Measurements from ENCODE around the gene MSRB1.
A peak's percentile ranks its signal among the peaks of the same experiment; 100 is the strongest.

The MSRB1 gene

DNA sequence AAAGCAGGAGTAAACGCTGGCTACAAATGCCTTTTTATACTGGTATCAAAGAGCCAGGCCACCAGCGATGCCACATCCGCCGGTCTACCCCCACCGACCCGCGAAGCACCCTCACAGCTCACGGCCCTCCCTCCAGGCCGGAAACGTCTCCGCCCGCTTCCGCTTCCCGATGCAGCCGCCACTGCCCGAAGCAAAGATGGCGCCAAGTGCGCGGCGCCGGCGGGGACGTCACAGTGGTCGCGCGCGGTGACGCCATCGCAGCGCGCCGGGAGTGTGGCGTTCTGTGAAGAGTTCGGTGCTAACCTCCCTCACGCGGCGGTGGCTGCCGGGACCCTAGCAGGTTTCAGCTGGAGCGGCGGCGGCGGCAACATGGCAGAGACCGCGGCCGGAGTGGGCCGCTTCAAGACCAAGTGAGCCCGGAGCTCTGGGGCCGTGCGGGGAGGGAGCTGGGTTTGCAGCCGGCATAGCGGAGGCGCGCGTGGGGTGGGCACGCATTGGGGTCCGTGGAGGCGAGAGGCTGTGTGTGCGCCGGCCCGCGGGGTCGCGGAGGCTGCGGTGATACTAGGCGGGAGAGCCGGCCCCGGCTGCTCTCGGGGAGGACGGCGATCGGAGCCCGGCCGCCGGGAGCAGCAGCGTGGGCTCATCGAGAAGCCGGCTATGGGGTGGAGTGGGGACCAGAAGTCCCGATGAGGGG, 28.9 kb upstream of the MSRB1 start, which contains the start of gene TBL3:
TBL3 (plus strand) TSS at position 258 of the 694 bp plus-strand sequence; CDS start at position 370, 112 bp downstream.
- peaks cover 32% of the 10 kb centered on the region for H3K36me3 ChIP-seq

DNA sequence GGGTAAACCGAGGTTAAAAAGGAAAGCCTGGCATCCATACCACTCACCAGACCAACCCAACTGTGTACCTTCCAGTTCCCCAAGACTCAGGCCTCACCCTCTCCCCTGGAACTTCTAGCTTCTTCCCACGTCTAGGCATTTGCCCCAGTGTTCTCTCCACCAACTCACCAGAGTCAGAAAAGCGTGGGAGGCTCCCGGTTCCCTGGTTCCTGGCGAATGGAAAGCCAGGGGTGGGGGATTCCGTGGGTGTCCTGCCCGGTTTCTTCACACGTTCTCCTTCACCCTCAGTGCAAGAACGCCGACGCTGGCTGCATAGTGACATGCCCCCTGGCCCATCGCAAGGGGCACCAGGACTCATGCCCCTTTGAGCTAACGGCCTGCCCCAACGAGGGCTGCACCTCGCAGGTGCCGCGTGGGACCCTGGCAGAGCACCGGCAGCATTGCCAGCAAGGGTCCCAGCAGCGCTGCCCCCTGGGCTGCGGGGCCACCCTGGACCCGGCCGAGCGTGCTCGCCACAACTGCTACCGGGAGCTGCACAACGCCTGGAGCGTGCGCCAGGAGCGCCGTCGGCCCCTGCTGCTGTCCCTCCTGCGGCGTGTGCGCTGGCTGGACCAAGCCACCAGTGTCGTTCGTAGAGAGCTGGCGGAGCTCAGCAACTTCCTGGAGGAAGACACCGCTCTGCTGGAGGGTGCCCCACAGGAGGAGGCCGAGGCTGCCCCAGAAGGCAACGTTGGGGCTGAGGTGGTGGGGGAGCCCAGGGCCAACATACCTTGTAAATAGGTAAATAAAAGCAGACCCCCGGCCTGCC, 25.4 kb upstream of the MSRB1 start:
- Histone ChIP-seq H3K4me3 (ENCODE audit: low read depth, low read length) (no peak overlapping the region), H3K36me3 (peaks cover 11% of the 10 kb centered on the region), H3K27me3 (no peaks in the 10 kb centered on the region), H3K9me3 (no peaks in the 10 kb centered on the region), H3K4me1 (no peaks in the 10 kb centered on the region)
- DNase-seq: no peak
- TF ChIP-seq, protein P1, sequence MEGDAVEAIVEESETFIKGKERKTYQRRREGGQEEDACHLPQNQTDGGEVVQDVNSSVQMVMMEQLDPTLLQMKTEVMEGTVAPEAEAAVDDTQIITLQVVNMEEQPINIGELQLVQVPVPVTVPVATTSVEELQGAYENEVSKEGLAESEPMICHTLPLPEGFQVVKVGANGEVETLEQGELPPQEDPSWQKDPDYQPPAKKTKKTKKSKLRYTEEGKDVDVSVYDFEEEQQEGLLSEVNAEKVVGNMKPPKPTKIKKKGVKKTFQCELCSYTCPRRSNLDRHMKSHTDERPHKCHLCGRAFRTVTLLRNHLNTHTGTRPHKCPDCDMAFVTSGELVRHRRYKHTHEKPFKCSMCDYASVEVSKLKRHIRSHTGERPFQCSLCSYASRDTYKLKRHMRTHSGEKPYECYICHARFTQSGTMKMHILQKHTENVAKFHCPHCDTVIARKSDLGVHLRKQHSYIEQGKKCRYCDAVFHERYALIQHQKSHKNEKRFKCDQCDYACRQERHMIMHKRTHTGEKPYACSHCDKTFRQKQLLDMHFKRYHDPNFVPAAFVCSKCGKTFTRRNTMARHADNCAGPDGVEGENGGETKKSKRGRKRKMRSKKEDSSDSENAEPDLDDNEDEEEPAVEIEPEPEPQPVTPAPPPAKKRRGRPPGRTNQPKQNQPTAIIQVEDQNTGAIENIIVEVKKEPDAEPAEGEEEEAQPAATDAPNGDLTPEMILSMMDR (IDR thresholded peaks at IDR 0.05; ENCODE audit: low read depth, low read length): no peak

More for the DNA sequence above, 28.9 kb upstream of the MSRB1 start, which contains the start of gene TBL3:
- no peaks in the 10 kb centered on the region for H3K4me1 ChIP-seq
- TF ChIP-seq, protein P1 (IDR thresholded peaks at IDR 0.05; ENCODE audit: low read depth, low read length): no peak
- no peaks in the 10 kb centered on the region for H3K27me3 ChIP-seq
- peak; percentile 96 for DNase-seq
- H3K4me3 ChIP-seq (ENCODE audit: low read depth, low read length): peak within 1 kb of the TSS; percentile 93
- no peaks in the 10 kb centered on the region for H3K9me3 ChIP-seq

DNA sequence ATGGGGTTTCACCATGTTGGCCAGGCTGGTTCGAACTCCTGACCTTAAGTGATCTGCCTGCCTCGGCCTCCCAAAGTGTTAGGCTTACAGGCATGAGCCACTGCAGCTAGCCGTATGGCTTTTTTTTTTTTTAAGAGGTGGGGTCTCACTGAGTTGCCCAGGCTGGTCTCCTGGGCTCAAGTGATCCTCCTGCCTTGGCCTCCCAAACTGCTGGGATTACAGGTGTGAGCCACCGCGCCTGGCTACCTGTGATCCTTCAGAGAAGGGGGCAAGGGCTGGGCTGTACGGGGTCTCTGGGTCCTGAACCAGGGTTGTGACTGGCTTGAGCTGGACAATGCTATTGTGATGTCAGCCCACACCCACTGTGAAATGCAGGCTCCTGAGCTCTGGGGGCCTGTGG, 23.5 kb upstream of the MSRB1 start, which contains the start of gene RNF151:
RNF151 (plus strand) TSS at position 397 of the 400 bp plus-strand sequence. CDS start 26 bp downstream, outside the sequence.
- Histone ChIP-seq H3K9me3 (no peaks in the 10 kb centered on the region), H3K36me3 (peaks cover 29% of the 10 kb centered on the region), H3K4me3 (ENCODE audit: low read depth, low read length) (peak within 1 kb of the TSS; percentile 94), H3K4me1 (no peaks in the 10 kb centered on the region), H3K27me3 (no peaks in the 10 kb centered on the region)
- TF ChIP-seq, protein P1 (IDR thresholded peaks at IDR 0.05; ENCODE audit: low read depth, low read length): no peak
- no peak for DNase-seq

- Histone ChIP-seq H3K4me3 (ENCODE audit: low read depth, low read length) (peak overlapping the region; percentile 94), H3K36me3 (peaks cover 35% of the 10 kb centered on the region), H3K4me1 (no peaks in the 10 kb centered on the region), H3K9me3 (no peaks in the 10 kb centered on the region), H3K27me3 (no peaks in the 10 kb centered on the region)
- TF ChIP-seq, protein P1 (IDR thresholded peaks at IDR 0.05; ENCODE audit: low read depth, low read length): no peak
- DNase-seq: no peak
Observed at GRCh38 chr16:1965396-1966001, 22.5 kb upstream of the MSRB1 start.

- peaks cover 35% of the 10 kb centered on the region for H3K36me3 ChIP-seq
Observed at GRCh38 chr16:1964506-1965395, 21.8 kb upstream of the MSRB1 start, which contains the start of gene RPS2. Gene RPS2 (minus strand): TSS chr16:1964826. CDS start chr16:1964625, 201 bp downstream.

More at GRCh38 chr16:1964506-1965395, 21.8 kb upstream of the MSRB1 start, which contains the start of gene RPS2:
- H3K4me3 ChIP-seq (ENCODE audit: low read depth, low read length): peak within 1 kb of the TSS; percentile 94
- H3K9me3 ChIP-seq: no peaks in the 10 kb centered on the region
- peak; percentile 100 for DNase-seq
- no peaks in the 10 kb centered on the region for H3K4me1 ChIP-seq
- TF ChIP-seq, protein P1 (IDR thresholded peaks at IDR 0.05; ENCODE audit: low read depth, low read length): no peak
- H3K27me3 ChIP-seq: no peaks in the 10 kb centered on the region
